Kidney capillary endothelial cell (primary cell): ENCODE measurements around the gene CASP12.
"Not testable (repeated sequence)": the region's sequence is repeated elsewhere in the genome, so short reads cannot be mapped to it uniquely, and the experiment has no call there.

ENCODE experiments used
- DNase-seq: peaks from one replicate; pipeline ENCODE4 v3.0.0-alpha.2; 2018; ENCODE audit warnings: low spot score

CASP12 gene

GRCh38 chr11:104897891-104898684 is at the start of gene CASP12:
Gene CASP12 (minus strand): TSS chr11:104898460.
- DNase-seq: no peak

- DNase-seq: peak; percentile 60
Measured at GRCh38 chr11:104946907-104947306, 48.6 kb upstream of the CASP12 start.

GRCh38 chr11:104944076-104944475 is 45.8 kb upstream of the CASP12 start:
- DNase-seq: no peak

- no peak for DNase-seq
Measured at GRCh38 chr11:104943561-104943960, 45.3 kb upstream of the CASP12 start.

GRCh38 chr11:104934594-104934993 is 36.3 kb upstream of the CASP12 start:
- no peak for DNase-seq

- not testable (repeated sequence) for DNase-seq
Measured at GRCh38 chr11:104934073-104934472, 35.8 kb upstream of the CASP12 start.

GRCh38 chr11:104928811-104929210 is 30.6 kb upstream of the CASP12 start:
- DNase-seq: no peak

GRCh38 chr11:104926771-104927611 is 28.7 kb upstream of the CASP12 start:
- no peak for DNase-seq

GRCh38 chr11:104925850-104926249 is 27.6 kb upstream of the CASP12 start:
- no peak for DNase-seq

- DNase-seq: no peak
Measured at GRCh38 chr11:104918113-104918824, 20.0 kb upstream of the CASP12 start.

- DNase-seq: no peak
Measured at GRCh38 chr11:104917271-104918112, 19.2 kb upstream of the CASP12 start.

GRCh38 chr11:104916442-104916841 is 18.2 kb upstream of the CASP12 start:
- no peak for DNase-seq

GRCh38 chr11:104912102-104912501 is 13.8 kb upstream of the CASP12 start:
- DNase-seq: no peak

- DNase-seq: no peak
Measured at GRCh38 chr11:104908186-104908531, 9.9 kb upstream of the CASP12 start.

GRCh38 chr11:104907521-104908185 is 9.4 kb upstream of the CASP12 start:
- DNase-seq: no peak

- DNase-seq: no peak
Measured at GRCh38 chr11:104905271-104905670, 7.0 kb upstream of the CASP12 start.

- DNase-seq: no peak
Measured at GRCh38 chr11:104899226-104899625, 966 bp upstream of the CASP12 start.

- no peak for DNase-seq
Measured at GRCh38 chr11:104898685-104899013, 389 bp upstream of the CASP12 start.

GRCh38 chr11:104895634-104896033 is 2.6 kb downstream of the CASP12 start:
- DNase-seq: no peak

- DNase-seq: no peak
Measured at GRCh38 chr11:104893876-104894275, 4.4 kb downstream of the CASP12 start.
